Astrocyte (in vitro differentiated cells and primary cell): ENCODE measurements around the gene HEMK1. TPM values are rescaled to one million over a fixed set of nuclear protein-coding genes. Genes with fewer than 3 reads are reported as not detected.
A peak's percentile ranks its signal among the peaks of the same experiment; 100 is the strongest.

ENCODE experiments used
- DNase-seq: peaks from one replicate; pipeline ENCODE4 v3.0.0-alpha.2; 2010; ENCODE audit warnings: low read depth
- FAIRE-seq: peaks from 2 replicates; lab custom pipeline; 2011; peaks lifted over from hg19 to GRCh38; lab: Jason Lieb, UNC
- H2AFZ ChIP-seq: 2 replicates; pipeline ENCODE4 v1.6.0; 2012; ENCODE audit warnings: low read depth, low read length, inconsistent platforms
- H3K27ac ChIP-seq: 2 replicates; pipeline ENCODE4 v1.5.1; 2011; ENCODE audit warnings: low read depth, low read length, inconsistent platforms
- H3K27me3 ChIP-seq: 2 replicates; pipeline ENCODE4 v1.6.0; 2011; ENCODE audit warnings: low read length, inconsistent platforms; ENCODE audit not compliant: insufficient read depth
- H3K36me3 ChIP-seq: 2 replicates; pipeline ENCODE4 v1.5.1; 2011; ENCODE audit warnings: low read length, inconsistent platforms; ENCODE audit not compliant: insufficient read depth
- H3K4me1 ChIP-seq: 2 replicates; pipeline ENCODE4 v1.5.1; 2011; ENCODE audit warnings: low read length, inconsistent platforms; ENCODE audit not compliant: insufficient read depth
- H3K4me2 ChIP-seq: 2 replicates; pipeline ENCODE4 v1.6.0; 2012; ENCODE audit warnings: low read length, inconsistent platforms
- H3K4me3 ChIP-seq: 2 replicates; pipeline ENCODE4 v1.5.1; 2011; ENCODE audit warnings: low read depth, mild to moderate bottlenecking, low read length, inconsistent platforms; ENCODE audit not compliant: insufficient read depth
- H3K79me2 ChIP-seq: 2 replicates; pipeline ENCODE4 v1.6.0; 2012; ENCODE audit warnings: mild to moderate bottlenecking, low read length, inconsistent platforms; ENCODE audit not compliant: insufficient read depth
- H3K9ac ChIP-seq: 2 replicates; pipeline ENCODE4 v1.6.0; 2012; ENCODE audit warnings: mild to moderate bottlenecking, low read length, inconsistent platforms
- H3K9me3 ChIP-seq: 2 replicates; pipeline ENCODE4 v1.5.1; 2012; ENCODE audit warnings: low read depth, mild to moderate bottlenecking, low read length, inconsistent platforms; ENCODE audit not compliant: insufficient read depth
- H4K20me1 ChIP-seq: 2 replicates; pipeline ENCODE4 v1.6.0; 2012; ENCODE audit warnings: low read length, inconsistent platforms; ENCODE audit not compliant: insufficient read depth
- H3K27ac Mint-ChIP-seq: one replicate; pipeline ENCODE4 v1.8.0; 2021; ENCODE audit warnings: mild to moderate bottlenecking, mixed read lengths; ENCODE audit not compliant: unreplicated experiment
- H3K27me3 Mint-ChIP-seq: one replicate; pipeline ENCODE4 v1.8.0; 2021; ENCODE audit warnings: low read depth, mixed read lengths; ENCODE audit not compliant: unreplicated experiment
- H3K36me3 Mint-ChIP-seq: one replicate; pipeline ENCODE4 v1.8.0; 2021; ENCODE audit warnings: low read depth, mixed read lengths; ENCODE audit not compliant: unreplicated experiment
- H3K4me1 Mint-ChIP-seq: one replicate; pipeline ENCODE4 v1.8.0; 2021; ENCODE audit warnings: low read depth, mixed read lengths; ENCODE audit not compliant: unreplicated experiment
- H3K4me3 Mint-ChIP-seq: one replicate; pipeline ENCODE4 v1.8.0; 2021; ENCODE audit warnings: mild to moderate bottlenecking, moderate library complexity, mixed read lengths; ENCODE audit not compliant: unreplicated experiment
- H3K9me3 Mint-ChIP-seq: one replicate; pipeline ENCODE4 v1.8.0; 2021; ENCODE audit warnings: mild to moderate bottlenecking, mixed read lengths; ENCODE audit not compliant: unreplicated experiment
- EZH2 ChIP-seq: IDR thresholded peaks from 2 replicates; pipeline ENCODE4 v1.6.1; 2012; ENCODE audit warnings: mild to moderate bottlenecking, low read length, inconsistent platforms; ENCODE audit not compliant: insufficient read depth
- total RNA-seq: library from RNA; stranded (reverse); gene quantifications from 2 replicates; pipeline ENCODE4 v1.2.1, GENCODE V29; 2021
- TF ChIP-seq, protein P1 (sequence below): IDR thresholded peaks from 2 replicates; pipeline ENCODE4 v1.5.1; 2011; ENCODE audit warnings: low read depth, mild to moderate bottlenecking, inconsistent platforms, low read length, moderate library complexity; ENCODE audit not compliant: insufficient read depth

The HEMK1 gene
- total RNA-seq, 1 donor from 2014 or later, result 13.6 TPM

DNA sequence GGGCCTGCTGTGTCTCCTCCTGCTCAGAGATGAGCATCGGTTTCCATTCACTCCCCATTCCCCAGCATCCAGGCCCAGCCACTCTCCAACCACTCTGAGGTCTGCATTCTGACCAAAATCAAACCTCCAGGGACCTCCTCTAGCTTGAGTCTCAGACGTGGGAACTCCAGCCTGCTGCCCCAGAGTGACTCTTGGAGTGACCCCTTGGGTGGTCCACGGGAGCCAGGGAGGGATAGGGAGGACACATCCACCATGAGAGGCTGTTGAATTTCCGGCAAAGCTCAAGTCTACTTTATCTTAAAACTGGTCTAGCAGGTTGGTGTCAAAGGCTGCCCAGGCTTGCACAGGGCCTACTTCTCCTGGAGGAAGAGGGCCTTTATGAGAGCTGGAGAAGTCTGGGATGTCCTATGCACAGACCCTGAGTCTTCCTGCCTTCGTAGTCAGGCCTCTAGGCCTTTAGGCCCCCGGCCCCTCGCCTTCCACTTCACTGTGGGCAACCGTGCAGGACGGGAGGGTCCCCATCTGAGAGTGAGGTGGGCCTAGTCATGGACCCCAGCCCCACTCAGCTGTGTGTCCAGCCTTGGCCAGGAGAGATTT lies 33.4 kb downstream of the HEMK1 start:
- Histone ChIP-seq H3K36me3 (no peaks in the 10 kb centered on the region), H3K27ac (peak overlapping the region; percentile 56), H3K4me1 (peaks cover 18% of the 10 kb centered on the region), H3K79me2 (no peaks in the 10 kb centered on the region), H3K4me3 (no peak overlapping the region), H3K4me2 (no peak overlapping the region), H3K9ac (peak overlapping the region; percentile 69), H4K20me1 (no peaks in the 10 kb centered on the region), H2AFZ (no peak overlapping the region), H3K9me3 (no peaks in the 10 kb centered on the region), H3K27me3 (no peaks in the 10 kb centered on the region)
- no peak overlapping the region for H3K4me3 Mint-ChIP-seq
- no peaks in the 10 kb centered on the region for H3K9me3 Mint-ChIP-seq
- no peak for FAIRE-seq
- no peaks in the 10 kb centered on the region for H3K36me3 Mint-ChIP-seq
- no peak for DNase-seq
- H3K27me3 Mint-ChIP-seq, result peaks cover 35% of the 10 kb centered on the region
- peak overlapping the region; percentile 41 for H3K27ac Mint-ChIP-seq
- no peak for TF ChIP-seq EZH2
- TF ChIP-seq, protein P1, sequence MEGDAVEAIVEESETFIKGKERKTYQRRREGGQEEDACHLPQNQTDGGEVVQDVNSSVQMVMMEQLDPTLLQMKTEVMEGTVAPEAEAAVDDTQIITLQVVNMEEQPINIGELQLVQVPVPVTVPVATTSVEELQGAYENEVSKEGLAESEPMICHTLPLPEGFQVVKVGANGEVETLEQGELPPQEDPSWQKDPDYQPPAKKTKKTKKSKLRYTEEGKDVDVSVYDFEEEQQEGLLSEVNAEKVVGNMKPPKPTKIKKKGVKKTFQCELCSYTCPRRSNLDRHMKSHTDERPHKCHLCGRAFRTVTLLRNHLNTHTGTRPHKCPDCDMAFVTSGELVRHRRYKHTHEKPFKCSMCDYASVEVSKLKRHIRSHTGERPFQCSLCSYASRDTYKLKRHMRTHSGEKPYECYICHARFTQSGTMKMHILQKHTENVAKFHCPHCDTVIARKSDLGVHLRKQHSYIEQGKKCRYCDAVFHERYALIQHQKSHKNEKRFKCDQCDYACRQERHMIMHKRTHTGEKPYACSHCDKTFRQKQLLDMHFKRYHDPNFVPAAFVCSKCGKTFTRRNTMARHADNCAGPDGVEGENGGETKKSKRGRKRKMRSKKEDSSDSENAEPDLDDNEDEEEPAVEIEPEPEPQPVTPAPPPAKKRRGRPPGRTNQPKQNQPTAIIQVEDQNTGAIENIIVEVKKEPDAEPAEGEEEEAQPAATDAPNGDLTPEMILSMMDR, result no peak
- peaks cover 13% of the 10 kb centered on the region for H3K4me1 Mint-ChIP-seq

- no peaks in the 10 kb centered on the region for H4K20me1 ChIP-seq
- no peak overlapping the region for H3K27ac ChIP-seq
- TF ChIP-seq, protein P1, result no peak
- no peak for TF ChIP-seq EZH2
- FAIRE-seq, result no peak
- no peaks in the 10 kb centered on the region for H3K9me3 ChIP-seq
- no peak overlapping the region for H3K9ac ChIP-seq
- no peak overlapping the region for H2AFZ ChIP-seq
- no peak overlapping the region for H3K4me3 Mint-ChIP-seq
- no peak for DNase-seq
- peaks cover 13% of the 10 kb centered on the region for H3K4me1 Mint-ChIP-seq
- no peaks in the 10 kb centered on the region for H3K9me3 Mint-ChIP-seq
- H3K27me3 Mint-ChIP-seq, result peaks cover 39% of the 10 kb centered on the region
- H3K4me2 ChIP-seq, result no peak overlapping the region
- no peaks in the 10 kb centered on the region for H3K79me2 ChIP-seq
- H3K4me1 ChIP-seq, result peaks cover 18% of the 10 kb centered on the region
- no peaks in the 10 kb centered on the region for H3K27me3 ChIP-seq
- H3K36me3 ChIP-seq, result no peaks in the 10 kb centered on the region
- no peak overlapping the region for H3K4me3 ChIP-seq
- H3K27ac Mint-ChIP-seq, result no peak overlapping the region
- no peaks in the 10 kb centered on the region for H3K36me3 Mint-ChIP-seq
Observed at GRCh38 chr3:50603261-50604109, 34.2 kb downstream of the HEMK1 start.

GRCh38 chr3:50604110-50604621 lies 34.8 kb downstream of the HEMK1 start:
- no peaks in the 10 kb centered on the region for H3K36me3 ChIP-seq
- H3K79me2 ChIP-seq, result no peaks in the 10 kb centered on the region
- H3K9ac ChIP-seq, result no peak overlapping the region
- Mint-ChIP-seq H3K27ac (no peak overlapping the region), H3K36me3 (no peaks in the 10 kb centered on the region), H3K9me3 (no peaks in the 10 kb centered on the region), H3K4me1 (peaks cover 13% of the 10 kb centered on the region), H3K27me3 (peaks cover 44% of the 10 kb centered on the region), H3K4me3 (no peak overlapping the region)
- no peak overlapping the region for H2AFZ ChIP-seq
- peaks cover 18% of the 10 kb centered on the region for H3K4me1 ChIP-seq
- no peak for DNase-seq
- no peak overlapping the region for H3K27ac ChIP-seq
- H4K20me1 ChIP-seq, result no peaks in the 10 kb centered on the region
- no peaks in the 10 kb centered on the region for H3K9me3 ChIP-seq
- no peak for FAIRE-seq
- no peak overlapping the region for H3K4me3 ChIP-seq
- TF ChIP-seq, protein P1, result no peak
- no peak for TF ChIP-seq EZH2
- H3K27me3 ChIP-seq, result no peaks in the 10 kb centered on the region
- no peak overlapping the region for H3K4me2 ChIP-seq
